ENCODE results near the gene SPSB1. TPM values are rescaled to one million over a fixed set of nuclear protein-coding genes. Genes with fewer than 3 reads are reported as not detected.
"Not testable (repeated sequence)": the region's sequence is repeated elsewhere in the genome, so short reads cannot be mapped to it uniquely, and the experiment has no call there.

SPSB1 gene
- total and polyA plus RNA-seq, 10 donors, result 1.3 to 7.9 (median 4.1) TPM

- Histone ChIP-seq H3K27me3 (replicated peaks in 1 of 7) (peaks cover 0 to 26% (median 0%) of the 10 kb centered on the region in 7 donors), H3K36me3 (no peaks in the 10 kb centered on the region), H3K9me3 (no peaks in the 10 kb centered on the region), H3K4me1 (peaks cover 0 to 23% (median 0%) of the 10 kb centered on the region in 6 donors), H3K4me3 (no peak overlapping the region), H3K27ac (no peak overlapping the region)
- no peak for DNase-seq
- 80 to 86% (median 83%) methylated on average over 11 to 18 of the region's 18 CpGs for whole genome bisulfite sequencing, 5 donors
- intact Hi-C loops (cut with DNase I; ENCODE audit: low total_unique reads), result no loop called here
- TF ChIP-seq POLR2AphosphoS5 (IDR thresholded peaks at IDR 0.05) (no peak), POLR2A (IDR thresholded peaks at IDR 0.05) (no peak)
- TF ChIP-seq, protein P1, sequence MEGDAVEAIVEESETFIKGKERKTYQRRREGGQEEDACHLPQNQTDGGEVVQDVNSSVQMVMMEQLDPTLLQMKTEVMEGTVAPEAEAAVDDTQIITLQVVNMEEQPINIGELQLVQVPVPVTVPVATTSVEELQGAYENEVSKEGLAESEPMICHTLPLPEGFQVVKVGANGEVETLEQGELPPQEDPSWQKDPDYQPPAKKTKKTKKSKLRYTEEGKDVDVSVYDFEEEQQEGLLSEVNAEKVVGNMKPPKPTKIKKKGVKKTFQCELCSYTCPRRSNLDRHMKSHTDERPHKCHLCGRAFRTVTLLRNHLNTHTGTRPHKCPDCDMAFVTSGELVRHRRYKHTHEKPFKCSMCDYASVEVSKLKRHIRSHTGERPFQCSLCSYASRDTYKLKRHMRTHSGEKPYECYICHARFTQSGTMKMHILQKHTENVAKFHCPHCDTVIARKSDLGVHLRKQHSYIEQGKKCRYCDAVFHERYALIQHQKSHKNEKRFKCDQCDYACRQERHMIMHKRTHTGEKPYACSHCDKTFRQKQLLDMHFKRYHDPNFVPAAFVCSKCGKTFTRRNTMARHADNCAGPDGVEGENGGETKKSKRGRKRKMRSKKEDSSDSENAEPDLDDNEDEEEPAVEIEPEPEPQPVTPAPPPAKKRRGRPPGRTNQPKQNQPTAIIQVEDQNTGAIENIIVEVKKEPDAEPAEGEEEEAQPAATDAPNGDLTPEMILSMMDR (IDR thresholded peaks at IDR 0.05 in 8 of 11, conservative IDR thresholded peaks at IDR 0.05 in 3 of 11), result no peak
Observed at GRCh38 chr1:9384751-9385245, 92.1 kb downstream of the SPSB1 start.

DNA sequence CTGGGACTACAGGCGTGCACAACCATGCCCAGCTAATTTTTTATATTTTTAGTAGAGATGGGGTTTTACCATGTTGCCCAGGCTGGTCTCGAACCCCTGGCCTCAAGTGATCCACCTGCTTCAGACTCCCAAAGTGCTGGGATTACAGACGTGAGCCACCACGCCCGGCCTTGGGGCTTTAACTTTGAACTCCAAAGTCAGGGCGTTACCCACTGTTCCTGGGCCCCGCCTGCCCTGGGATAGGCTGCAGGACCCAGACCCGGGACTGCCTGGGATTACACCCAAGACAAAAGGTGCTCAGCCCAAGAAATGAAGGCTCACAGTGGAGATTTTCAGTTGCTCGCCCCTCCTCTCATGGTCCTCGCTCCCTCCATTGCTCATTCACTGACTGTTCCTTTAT lies 92.7 kb downstream of the SPSB1 start:
- H3K4me3 ChIP-seq; H3K36me3 ChIP-seq; H3K9me3 ChIP-seq; intact Hi-C loops (cut with DNase I; ENCODE audit: low total_unique reads); H3K27ac ChIP-seq; DNase-seq: not testable (repeated sequence)
- Histone ChIP-seq H3K4me1 (peaks cover 0 to 23% (median 0%) of the 10 kb centered on the region in 6 donors), H3K27me3 (replicated peaks in 1 of 7) (peaks cover 0 to 26% (median 0%) of the 10 kb centered on the region in 7 donors)
- 84 to 96% (median 92%) methylated on average over 10 of the region's 10 CpGs for WGBS, 5 donors

DNA sequence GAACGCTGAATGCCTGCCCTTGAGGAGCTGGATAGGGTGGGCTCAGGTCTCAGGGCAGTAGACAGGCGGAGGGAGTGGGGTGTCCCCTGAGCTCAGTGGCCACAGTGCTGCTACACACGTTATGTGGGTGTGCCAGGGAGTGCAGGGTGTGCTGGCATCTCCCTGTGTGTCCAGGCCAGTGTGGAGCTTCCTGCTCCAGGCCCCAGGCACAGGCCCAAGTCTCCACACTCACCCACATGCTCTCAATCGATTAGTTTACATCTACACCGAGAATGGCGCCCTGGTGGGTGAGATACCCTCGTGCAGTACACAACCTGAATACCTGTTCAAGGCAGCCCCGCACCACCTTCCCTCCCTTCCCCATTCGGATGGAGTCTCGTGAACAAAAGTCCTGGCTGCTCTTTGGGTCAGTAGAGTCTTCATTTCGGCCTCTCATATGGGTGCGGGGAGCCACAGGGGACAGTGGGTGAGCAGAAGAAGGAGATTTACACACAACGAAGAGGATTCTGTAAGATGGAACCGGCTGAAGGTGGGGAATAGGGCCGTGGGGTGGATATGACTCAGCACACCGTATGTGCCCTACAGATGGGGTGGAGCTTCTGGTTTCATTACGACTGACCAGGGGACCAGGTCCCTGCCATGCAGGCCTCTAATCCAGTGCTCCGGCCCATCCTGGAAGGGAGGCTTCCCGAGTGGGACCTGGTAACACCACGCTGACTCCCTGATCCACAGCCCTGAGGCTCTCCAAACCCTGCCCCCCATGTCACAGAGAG lies 93.3 kb downstream of the SPSB1 start:
- Histone ChIP-seq H3K36me3 (no peaks in the 10 kb centered on the region), H3K27ac (no peak overlapping the region), H3K27me3 (replicated peaks in 1 of 7) (peaks cover 0 to 26% (median 0%) of the 10 kb centered on the region in 7 donors), H3K9me3 (no peaks in the 10 kb centered on the region), H3K4me1 (peaks cover 0 to 23% (median 0%) of the 10 kb centered on the region in 6 donors), H3K4me3 (no peak overlapping the region)
- intact Hi-C loops (cut with DNase I; ENCODE audit: low total_unique reads), result no loop called here
- no peak for TF ChIP-seq POLR2AphosphoS5 (IDR thresholded peaks at IDR 0.05)
- WGBS, 5 donors, result 77 to 85% (median 82%) methylated on average over 20 of the region's 20 CpGs
- no peak for DNase-seq

GRCh38 chr1:9388335-9389180 lies 95.9 kb downstream of the SPSB1 start:
- DNase-seq, result no peak
- peaks cover 0 to 9% (median 0%) of the 10 kb centered on the region in 6 donors for H3K4me1 ChIP-seq
- H3K9me3 ChIP-seq, result no peaks in the 10 kb centered on the region
- TF ChIP-seq, protein P1 (IDR thresholded peaks at IDR 0.05 in 8 of 11, conservative IDR thresholded peaks at IDR 0.05 in 3 of 11), result no peak
- TF ChIP-seq POLR2AphosphoS5 (IDR thresholded peaks at IDR 0.05) (no peak), POLR2A (IDR thresholded peaks at IDR 0.05) (no peak)
- H3K4me3 ChIP-seq, result no peak overlapping the region
- intact Hi-C loops (cut with DNase I; ENCODE audit: low total_unique reads), result no loop called here
- H3K27me3 ChIP-seq (replicated peaks in 1 of 7), result peaks cover 0 to 20% (median 0%) of the 10 kb centered on the region in 7 donors
- no peak overlapping the region for H3K27ac ChIP-seq
- H3K36me3 ChIP-seq, result no peaks in the 10 kb centered on the region
- WGBS, 5 donors, result 59 to 79% (median 70%) methylated on average over 12 to 18 of the region's 18 CpGs

Data from spleen (tissue), 11 donors.